Measurements from ENCODE around the gene ACIN1. TPM values are rescaled to one million over a fixed set of nuclear protein-coding genes. Genes with fewer than 3 reads are reported as not detected.
A peak's percentile ranks its signal among the peaks of the same experiment; 100 is the strongest.

ACIN1 gene
- total and polyA plus RNA-seq, 2 of the 13 experiments (the other 11 are each of a cell fraction or from before 2014, with no cell fraction given), result 165 to 183 TPM

- ATAC-seq, result peak; percentile 79
- intact Hi-C loops (cut with micrococcal nuclease; ENCODE audit: unreplicated experiment) (loop anchor here (1.0 to 2.0 kb wide), 3 partner anchors 8 to 118 kb away; no protein-coding TSS in a partner anchor), in situ Hi-C loops (cut with HindIII; ENCODE audit: extremely low pct_ligation_motif_present, low pct_unique_long_range_greater_than_20kb) (loop anchor here (5.0 kb wide), 1 partner anchor 38 kb away; no protein-coding TSS in a partner anchor)
- Histone ChIP-seq H4K20me1 (ENCODE audit: insufficient read depth, low read length) (peaks cover 12% of the 10 kb centered on the region), H3K4me2 (ENCODE audit: low read depth, low read length) (peak overlapping the region; percentile 21; the same call in 1 of the 2 replicates), H3K27me3 (ENCODE audit: control insufficient read depth in 1 of 2, insufficient read depth in 2 of 2, low read length in 2 of 2) (no peaks in the 10 kb centered on the region; a peak in 1 of 5 replicates), H3K4me1 (ENCODE audit: insufficient read depth, low read length) (peaks cover 42% of the 10 kb centered on the region), H3K79me2 (ENCODE audit: insufficient read depth, low read length) (peaks cover 45% of the 10 kb centered on the region), H2AFZ (ENCODE audit: low read length) (no peak overlapping the region), H3K9me3 (ENCODE audit: low read length) (no peaks in the 10 kb centered on the region), H3K27ac (ENCODE audit: extremely low read length, insufficient read depth, low read length) (peak overlapping the region; percentile 5), H3K36me3 (replicated peaks in 1 of 2; ENCODE audit: control insufficient read depth in 1 of 2, insufficient read depth in 2 of 2, low read length in 2 of 2) (peaks cover 42 to 72% of the 10 kb centered on the region in 2 experiments), H3K4me3 (replicated peaks in 1 of 3; ENCODE audit: insufficient read depth in 1 of 3, low read depth in 2 of 3, low read length in 3 of 3) (no peak overlapping the region), H3K9ac (ENCODE audit: insufficient read depth, low read depth, low read length) (no peak overlapping the region)
- BruUV-seq (replicated peaks), result TSS peak; percentile 6
- ChIA-PET POLR2A (interaction anchor here (0.6 to 2.0 kb wide), 33 partner anchors 9 to 1144 kb away, joined by 3 to 80 read pairs (median 4); partner anchors contain the start of genes ACIN1, AJUBA, BCL2L2 and C14orf119), CTCF (ENCODE audit: low intra/inter-chr PET ratio, low total read pairs) (interaction anchor here (0.6 to 4.5 kb wide), 18 partner anchors 9 to 512 kb away, joined by 3 to 34 read pairs (median 4); partner anchors contain the start of genes ACIN1, C14orf119 and CDH24)
- peak; percentile 98 for DNase-seq (ENCODE audit: low spot score)
- FAIRE-seq, result peak; percentile 99
- 44% methylated on average over 8 of the region's 8 CpGs for WGBS (ENCODE audit: low lambda C conversion rate)
- TF ChIP-seq ZFY (CRISPR knock-in tag; IDR thresholded peaks at IDR 0.05), result no peak; the same call in 1 of the 2 replicates
- TF ChIP-seq, protein P1, sequence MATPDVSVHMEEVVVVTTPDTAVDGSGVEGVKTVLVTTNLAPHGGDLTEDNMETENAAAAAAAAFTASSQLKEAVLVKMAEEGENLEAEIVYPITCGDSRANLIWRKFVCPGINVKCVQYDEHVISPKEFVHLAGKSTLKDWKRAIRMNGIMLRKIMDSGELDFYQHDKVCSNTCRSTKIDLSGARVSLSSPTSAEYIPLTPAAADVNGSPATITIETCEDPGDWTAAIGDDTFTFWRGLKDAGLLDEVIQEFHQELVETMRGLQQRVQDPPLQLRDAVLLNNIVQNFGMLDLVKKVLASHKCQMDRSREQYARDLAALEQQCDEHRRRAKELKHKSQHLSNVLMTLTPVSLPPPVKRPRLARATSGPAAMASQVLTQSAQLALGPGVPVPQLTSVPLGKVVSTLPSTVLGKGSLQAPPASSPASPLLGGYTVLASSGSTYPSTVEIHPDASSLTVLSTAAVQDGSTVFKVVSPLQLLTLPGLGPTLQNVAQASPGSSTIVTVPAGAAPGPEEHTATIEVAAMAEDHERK (CRISPR knock-in tag; IDR thresholded peaks at IDR 0.05; ENCODE audit: low read depth), result no peak
- TF ChIP-seq MYC (CRISPR knock-in tag; IDR thresholded peaks at IDR 0.05; ENCODE audit: borderline replicate concordance), result peak; percentile 54; the same call in 1 of the 2 replicates
- TF ChIP-seq ATAD3A (CRISPR knock-in tag; IDR thresholded peaks at IDR 0.05), result no peak
- TF ChIP-seq ZBTB3 (CRISPR knock-in tag; IDR thresholded peaks at IDR 0.05; ENCODE audit: borderline replicate concordance, low read depth), result 0 out of 2 replicates have a peak, but pooled peaks have one; percentile 43
- TF ChIP-seq RAD21 (CRISPR knock-in tag; IDR thresholded peaks at IDR 0.05), result peak; percentile 94
- TF ChIP-seq SRF (IDR thresholded peaks at IDR 0.05; ENCODE audit: low read depth, low read length), result peak; percentile 23; the same call in 1 of the 2 replicates
- no peak for TF ChIP-seq AGO1 (IDR thresholded peaks at IDR 0.05; ENCODE audit: low read depth, low read length, poor library complexity, severe bottlenecking)
- TF ChIP-seq TARDBP (CRISPR knock-in tag; IDR thresholded peaks at IDR 0.05), result peak; percentile 85
- TF ChIP-seq ZNF768 (CRISPR knock-in tag; IDR thresholded peaks at IDR 0.05), result no peak; the same call in 1 of the 2 replicates
- 0 out of 2 replicates have a peak, but pooled peaks have one; percentile 32 for TF ChIP-seq ISX (CRISPR knock-in tag; conservative IDR thresholded peaks at IDR 0.05)
- no peak for TF ChIP-seq SNAPC5 (CRISPR knock-in tag; IDR thresholded peaks at IDR 0.05; ENCODE audit: borderline replicate concordance)
- TF ChIP-seq NAIF1 (CRISPR knock-in tag; IDR thresholded peaks at IDR 0.05; ENCODE audit: borderline replicate concordance), result no peak
- peak; percentile 61 for TF ChIP-seq U2AF1 (optimal IDR thresholded peaks at IDR 0.05; ENCODE audit: low read depth, low read length)
- peak; percentile 61; the same call in 1 of the 2 replicates for TF ChIP-seq ZFP1 (CRISPR knock-in tag; IDR thresholded peaks at IDR 0.05)
- no peak for TF ChIP-seq ZNF296 (CRISPR knock-in tag; conservative IDR thresholded peaks at IDR 0.05)
- TF ChIP-seq SPEN (CRISPR knock-in tag; IDR thresholded peaks at IDR 0.05; ENCODE audit: low read depth), result peak; percentile 45; the same call in 1 of the 2 replicates
- TF ChIP-seq ZBTB39 (CRISPR knock-in tag; IDR thresholded peaks at IDR 0.05), result no peak
- TF ChIP-seq ZNF703 (CRISPR knock-in tag; IDR thresholded peaks at IDR 0.05; ENCODE audit: borderline replicate concordance), result no peak
- no peak for TF ChIP-seq ZBTB1 (CRISPR knock-in tag; IDR thresholded peaks at IDR 0.05; ENCODE audit: borderline replicate concordance)
- TF ChIP-seq ZNF121 (CRISPR knock-in tag; IDR thresholded peaks at IDR 0.05), result no peak
Measured at GRCh38 chr14:23068789-23069412, 26.0 kb downstream of the ACIN1 start.

Data from HepG2 (cell line).